KMS-11 (cell line): ENCODE results near the gene EFCAB6.

Source experiments
- H2AFZ ChIP-seq: fragments of 200-600 bp; sonication (generic); 2 replicates; pipeline ENCODE4 v1.6.1; 2016; ENCODE audit warnings: antibody characterized with exemption, mixed run types, low read depth
- H3K27ac ChIP-seq: fragments of 200-600 bp; sonication (generic); 2 replicates; pipeline ENCODE4 v1.6.1; 2016; ENCODE audit warnings: mild to moderate bottlenecking, mixed run types
- H3K27me3 ChIP-seq: fragments of 200-600 bp; sonication (generic); 2 replicates; pipeline ENCODE4 v1.6.1; 2017; ENCODE audit warnings: mild to moderate bottlenecking, low read depth, mixed run types, moderate library complexity; ENCODE audit not compliant: insufficient read depth
- H3K36me3 ChIP-seq: fragments of 200-600 bp; sonication (generic); 2 replicates; pipeline ENCODE4 v1.6.1; 2017; ENCODE audit warnings: mild to moderate bottlenecking, mixed run types; ENCODE audit not compliant: insufficient read depth
- H3K4me1 ChIP-seq: fragments of 200-600 bp; sonication (generic); 2 replicates; pipeline ENCODE4 v1.6.1; 2016; ENCODE audit warnings: mild to moderate bottlenecking, low read depth, mixed run types; ENCODE audit not compliant: poor library complexity, severe bottlenecking
- H3K4me2 ChIP-seq: fragments of 200-600 bp; sonication (generic); 2 replicates; pipeline ENCODE4 v1.7.0; 2016; ENCODE audit warnings: mild to moderate bottlenecking, mixed run types
- H3K4me3 ChIP-seq: fragments of 200-600 bp; sonication (generic); IDR thresholded peaks from 2 replicates; pipeline ENCODE4 v1.6.1; 2017; ENCODE audit warnings: low read depth, low read length, mixed read lengths; ENCODE audit not compliant: insufficient read depth
- H3K79me2 ChIP-seq: fragments of 200-600 bp; sonication (generic); 2 replicates; pipeline ENCODE4 v1.6.1; 2016; ENCODE audit warnings: low read depth, mixed run types; ENCODE audit not compliant: insufficient read depth
- H3K9ac ChIP-seq: fragments of 200-600 bp; sonication (generic); 2 replicates; pipeline ENCODE4 v1.6.1; 2016; ENCODE audit warnings: mild to moderate bottlenecking, mixed run types
- H4K20me1 ChIP-seq: fragments of 200-600 bp; sonication (generic); 2 replicates; pipeline ENCODE4 v1.6.1; 2016; ENCODE audit warnings: mild to moderate bottlenecking, mixed run types; ENCODE audit not compliant: insufficient read depth
- TF ChIP-seq, protein P1 (sequence below): fragments of 200-600 bp; sonication (generic); conservative IDR thresholded peaks from 2 replicates; pipeline ENCODE4 v1.6.1; 2017; ENCODE audit warnings: low read depth, mild to moderate bottlenecking, antibody characterized with exemption, low read length, moderate library complexity, mixed read lengths

Gene EFCAB6

DNA sequence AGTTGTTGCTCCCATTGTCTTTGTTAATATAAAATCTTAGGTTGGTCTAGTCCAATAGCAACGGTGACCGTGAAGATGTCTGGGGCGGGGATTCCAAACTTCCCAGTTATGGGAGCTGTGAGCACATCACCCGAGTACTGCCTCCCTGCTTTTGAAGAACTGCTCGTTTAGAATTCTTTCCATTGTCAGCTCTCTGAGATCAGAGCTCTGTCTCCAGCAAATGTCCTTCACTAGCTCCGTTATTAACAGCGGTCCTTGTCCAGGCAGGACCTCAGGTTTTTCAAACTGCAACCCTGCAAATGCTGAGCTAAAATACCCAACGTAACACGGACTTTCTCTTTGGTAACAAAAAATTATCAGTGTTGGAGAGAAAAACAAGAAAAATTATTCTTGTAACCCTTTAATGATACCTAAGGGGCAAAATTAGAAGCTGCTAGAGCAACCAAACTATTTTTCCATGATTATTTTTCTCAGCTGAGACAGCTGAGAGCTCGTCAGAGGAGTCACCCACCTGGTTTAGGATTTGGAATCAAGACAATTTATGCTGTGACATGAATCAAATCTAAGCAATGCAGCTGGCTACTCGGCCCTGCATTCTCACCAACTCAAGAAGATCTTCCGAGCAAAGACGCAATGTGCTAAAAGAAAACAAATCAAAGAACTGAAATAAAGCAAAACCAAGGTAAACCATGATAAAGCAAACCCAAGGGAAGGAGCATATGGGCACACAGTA, 15.1 kb upstream of the EFCAB6 start:
- Histone ChIP-seq H3K36me3 (no peaks in the 10 kb centered on the region), H3K9ac (no peak overlapping the region), H3K4me2 (no peak overlapping the region), H3K4me1 (no peaks in the 10 kb centered on the region), H3K27ac (no peak overlapping the region), H3K79me2 (no peaks in the 10 kb centered on the region), H4K20me1 (no peaks in the 10 kb centered on the region), H3K4me3 (no peak overlapping the region), H2AFZ (no peak overlapping the region), H3K27me3 (peaks cover 55% of the 10 kb centered on the region)
- TF ChIP-seq, protein P1, sequence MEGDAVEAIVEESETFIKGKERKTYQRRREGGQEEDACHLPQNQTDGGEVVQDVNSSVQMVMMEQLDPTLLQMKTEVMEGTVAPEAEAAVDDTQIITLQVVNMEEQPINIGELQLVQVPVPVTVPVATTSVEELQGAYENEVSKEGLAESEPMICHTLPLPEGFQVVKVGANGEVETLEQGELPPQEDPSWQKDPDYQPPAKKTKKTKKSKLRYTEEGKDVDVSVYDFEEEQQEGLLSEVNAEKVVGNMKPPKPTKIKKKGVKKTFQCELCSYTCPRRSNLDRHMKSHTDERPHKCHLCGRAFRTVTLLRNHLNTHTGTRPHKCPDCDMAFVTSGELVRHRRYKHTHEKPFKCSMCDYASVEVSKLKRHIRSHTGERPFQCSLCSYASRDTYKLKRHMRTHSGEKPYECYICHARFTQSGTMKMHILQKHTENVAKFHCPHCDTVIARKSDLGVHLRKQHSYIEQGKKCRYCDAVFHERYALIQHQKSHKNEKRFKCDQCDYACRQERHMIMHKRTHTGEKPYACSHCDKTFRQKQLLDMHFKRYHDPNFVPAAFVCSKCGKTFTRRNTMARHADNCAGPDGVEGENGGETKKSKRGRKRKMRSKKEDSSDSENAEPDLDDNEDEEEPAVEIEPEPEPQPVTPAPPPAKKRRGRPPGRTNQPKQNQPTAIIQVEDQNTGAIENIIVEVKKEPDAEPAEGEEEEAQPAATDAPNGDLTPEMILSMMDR = no peak

DNA sequence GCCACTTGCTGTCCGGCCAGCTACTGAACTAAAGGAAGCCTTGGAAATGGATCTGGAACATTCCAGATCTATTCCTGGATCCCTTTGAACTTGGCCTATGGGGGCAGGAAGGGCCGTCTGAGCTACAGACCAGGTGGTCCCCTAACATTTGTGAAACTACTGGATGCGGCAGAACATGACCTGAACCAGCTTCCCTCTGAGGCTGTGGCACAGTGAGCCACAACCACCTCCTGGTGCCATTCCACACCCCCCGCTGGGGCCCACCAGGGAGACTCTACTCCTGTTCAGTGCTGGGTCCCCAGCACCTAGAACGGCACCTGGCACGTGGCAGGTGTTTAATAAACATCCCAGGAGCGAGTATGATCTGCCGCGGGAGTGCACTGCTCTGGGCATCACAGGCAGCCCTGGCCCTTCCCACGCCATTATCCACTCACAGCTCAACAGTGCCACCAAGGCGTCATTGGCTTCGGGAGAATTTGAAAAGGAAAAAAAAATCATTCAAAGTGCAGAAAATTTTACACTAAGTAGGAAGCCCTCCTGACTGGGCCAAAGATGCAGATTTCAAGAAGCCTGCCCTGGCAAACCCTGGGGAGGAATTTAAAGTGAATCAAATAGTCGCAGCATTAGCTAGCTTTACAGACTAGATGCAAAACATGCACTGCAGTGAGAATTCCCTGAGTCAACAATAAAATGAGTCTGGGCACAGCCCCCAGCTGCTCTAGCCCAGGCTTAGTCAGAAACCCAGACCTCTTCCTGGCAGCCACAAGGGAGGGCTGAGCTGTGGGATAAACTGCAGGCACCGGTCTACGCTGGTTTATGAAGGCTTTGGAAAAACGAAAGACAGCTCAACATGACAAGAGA, 14.3 kb upstream of the EFCAB6 start:
- H3K4me2 ChIP-seq = no peak overlapping the region
- H3K79me2 ChIP-seq = no peaks in the 10 kb centered on the region
- no peak overlapping the region for H3K4me3 ChIP-seq
- TF ChIP-seq, protein P1 = no peak
- no peak overlapping the region for H2AFZ ChIP-seq
- no peaks in the 10 kb centered on the region for H4K20me1 ChIP-seq
- peaks cover 55% of the 10 kb centered on the region for H3K27me3 ChIP-seq
- no peak overlapping the region for H3K27ac ChIP-seq
- H3K4me1 ChIP-seq = no peaks in the 10 kb centered on the region
- no peaks in the 10 kb centered on the region for H3K36me3 ChIP-seq
- H3K9ac ChIP-seq = no peak overlapping the region

DNA sequence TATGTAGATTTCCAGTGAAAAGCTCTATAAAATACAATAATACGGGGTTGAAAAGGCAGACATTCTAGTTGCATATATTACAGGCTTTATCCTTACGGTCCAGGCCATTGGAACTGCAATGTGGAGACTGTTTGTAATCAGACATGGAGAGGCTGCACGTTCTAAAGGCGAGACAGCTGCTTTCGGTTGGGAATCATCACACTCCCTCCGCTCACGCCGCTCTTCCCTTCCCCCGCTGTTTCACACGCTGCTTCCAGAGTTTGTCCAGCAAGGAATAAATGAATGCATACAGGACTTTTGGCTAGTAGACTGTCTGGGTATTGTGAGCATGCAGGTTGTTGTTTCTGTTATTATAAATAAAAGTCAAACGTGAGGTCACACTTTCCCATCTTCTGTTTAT, 13.5 kb upstream of the EFCAB6 start:
- Histone ChIP-seq H3K27ac (no peak overlapping the region), H3K27me3 (peaks cover 54% of the 10 kb centered on the region), H3K4me2 (no peak overlapping the region), H4K20me1 (no peaks in the 10 kb centered on the region), H3K79me2 (no peaks in the 10 kb centered on the region), H3K36me3 (no peaks in the 10 kb centered on the region), H3K4me3 (no peak overlapping the region), H3K9ac (no peak overlapping the region), H2AFZ (no peak overlapping the region), H3K4me1 (no peaks in the 10 kb centered on the region)
- TF ChIP-seq, protein P1 = no peak

DNA sequence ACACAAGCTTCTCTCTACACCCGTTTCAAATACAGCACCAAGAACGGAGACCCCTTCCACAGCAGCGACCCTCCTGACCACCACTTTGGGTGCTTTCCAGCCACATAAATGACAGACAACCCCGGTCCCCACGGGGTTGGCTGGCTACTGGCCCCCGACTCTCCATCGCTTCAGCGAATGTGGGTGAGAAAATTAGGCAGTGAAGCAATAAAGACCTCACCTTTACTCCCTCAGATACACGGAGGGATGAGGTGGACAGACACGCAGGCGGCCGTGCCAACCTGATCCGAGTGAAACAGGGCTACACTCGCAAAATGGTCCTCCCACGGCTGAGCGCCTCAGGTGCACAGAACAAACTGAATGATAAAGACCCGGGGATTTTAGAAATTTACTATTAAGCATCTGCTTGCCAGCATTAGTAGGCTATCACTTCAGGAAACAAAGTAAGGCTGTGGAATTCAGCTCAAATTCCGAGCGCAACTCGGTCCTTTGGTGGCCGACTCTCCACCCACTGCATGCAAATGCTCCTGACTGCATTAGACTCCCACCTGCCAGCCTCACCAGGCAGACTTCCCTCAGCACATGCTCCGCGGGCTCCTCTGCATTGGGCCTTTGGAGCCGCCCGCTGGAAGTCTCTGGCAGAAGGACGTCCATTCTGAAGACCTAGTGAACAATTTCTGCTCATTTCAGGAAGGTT, 12.8 kb upstream of the EFCAB6 start:
- H3K4me1 ChIP-seq = no peaks in the 10 kb centered on the region
- TF ChIP-seq, protein P1 = no peak
- no peak overlapping the region for H3K4me2 ChIP-seq
- H3K27me3 ChIP-seq = peaks cover 50% of the 10 kb centered on the region
- no peak overlapping the region for H3K4me3 ChIP-seq
- H3K36me3 ChIP-seq = no peaks in the 10 kb centered on the region
- H3K9ac ChIP-seq = no peak overlapping the region
- H4K20me1 ChIP-seq = no peaks in the 10 kb centered on the region
- no peaks in the 10 kb centered on the region for H3K79me2 ChIP-seq
- H2AFZ ChIP-seq = no peak overlapping the region
- no peak overlapping the region for H3K27ac ChIP-seq
